ENCODE results near the gene PRPF6.

Gene PRPF6

DNA sequence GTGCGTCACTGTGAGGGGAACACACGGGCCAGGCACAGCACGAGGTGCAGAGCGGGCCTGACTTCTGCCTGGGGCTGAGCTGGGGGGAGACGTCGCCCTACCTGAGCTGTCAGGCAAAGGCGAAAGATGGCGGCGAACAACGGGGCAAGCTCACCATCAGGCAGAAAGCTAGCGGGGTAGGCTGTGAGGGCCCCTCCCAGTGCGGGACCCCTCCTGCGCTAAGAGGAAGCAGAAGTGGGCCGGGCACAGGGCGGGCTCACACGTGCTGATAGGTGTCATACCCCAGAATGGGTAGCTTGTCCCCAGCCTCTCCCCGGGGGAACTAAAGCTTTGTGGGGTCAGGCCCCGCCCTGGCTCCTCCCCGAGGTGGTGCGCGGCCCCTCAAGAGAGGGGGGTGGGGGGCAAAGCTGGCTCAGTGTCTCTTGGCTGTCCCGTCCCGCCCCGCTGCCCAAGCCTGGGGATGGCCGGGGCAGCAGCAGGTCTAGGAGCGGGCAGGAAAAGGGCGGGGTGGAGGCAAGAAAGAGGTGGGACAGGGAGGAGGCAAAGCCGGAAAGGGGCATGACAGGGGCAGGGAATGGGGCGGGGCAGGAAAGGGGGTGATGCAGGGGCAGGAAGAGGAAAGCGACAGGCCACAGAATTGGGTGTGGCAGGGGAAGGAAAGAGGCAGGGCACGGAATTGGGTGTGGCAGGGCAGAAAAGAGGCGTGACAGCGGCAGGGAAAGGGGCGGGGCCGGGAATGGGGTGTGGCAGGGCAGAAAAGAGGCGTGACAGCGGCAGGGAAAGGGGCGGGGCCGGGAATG lies 39.5 kb upstream of the PRPF6 start:
- TF ChIP-seq GATA3 (IDR thresholded peaks at IDR 0.05; ENCODE audit: low read depth, low read length), result no peak
- no peak for TF ChIP-seq GATA2 (IDR thresholded peaks at IDR 0.05; ENCODE audit: low read depth, low read length)

DNA sequence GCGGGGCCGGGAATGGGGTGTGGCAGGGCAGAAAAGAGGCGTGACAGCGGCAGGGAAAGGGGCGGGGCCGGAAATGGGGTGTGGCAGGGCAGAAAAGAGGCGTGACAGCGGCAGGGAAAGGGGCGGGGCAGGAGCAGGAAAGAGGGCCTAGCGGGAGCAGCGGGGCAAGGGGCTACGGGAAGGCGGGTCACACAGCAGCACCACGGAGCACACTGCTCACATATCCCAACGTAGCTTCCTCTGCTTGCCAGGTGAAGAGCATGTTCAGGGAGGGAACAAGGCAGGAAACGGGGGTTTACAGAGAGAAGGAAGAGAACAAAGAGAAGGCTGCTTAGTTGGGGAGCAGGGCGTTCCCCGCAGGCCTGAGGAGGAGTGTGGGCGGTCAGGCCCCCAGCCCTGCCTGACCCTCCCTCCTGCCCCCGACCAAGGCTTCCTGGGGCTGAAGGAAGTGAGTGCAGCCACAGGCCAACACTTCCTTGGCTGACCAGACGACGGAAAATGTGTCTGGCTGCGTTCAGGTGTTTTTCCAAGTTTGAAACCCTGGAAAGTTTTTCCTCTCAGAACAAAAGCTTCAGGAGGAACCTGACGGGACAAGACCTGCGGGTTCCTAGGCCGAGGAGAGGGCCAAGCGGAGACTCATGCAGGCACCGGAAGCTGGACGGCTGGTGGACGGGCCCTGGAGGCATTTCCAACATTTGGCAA lies 38.5 kb upstream of the PRPF6 start:
- TF ChIP-seq GATA3 (IDR thresholded peaks at IDR 0.05; ENCODE audit: low read depth, low read length) (no peak), GATA2 (IDR thresholded peaks at IDR 0.05; ENCODE audit: low read depth, low read length) (no peak)

DNA sequence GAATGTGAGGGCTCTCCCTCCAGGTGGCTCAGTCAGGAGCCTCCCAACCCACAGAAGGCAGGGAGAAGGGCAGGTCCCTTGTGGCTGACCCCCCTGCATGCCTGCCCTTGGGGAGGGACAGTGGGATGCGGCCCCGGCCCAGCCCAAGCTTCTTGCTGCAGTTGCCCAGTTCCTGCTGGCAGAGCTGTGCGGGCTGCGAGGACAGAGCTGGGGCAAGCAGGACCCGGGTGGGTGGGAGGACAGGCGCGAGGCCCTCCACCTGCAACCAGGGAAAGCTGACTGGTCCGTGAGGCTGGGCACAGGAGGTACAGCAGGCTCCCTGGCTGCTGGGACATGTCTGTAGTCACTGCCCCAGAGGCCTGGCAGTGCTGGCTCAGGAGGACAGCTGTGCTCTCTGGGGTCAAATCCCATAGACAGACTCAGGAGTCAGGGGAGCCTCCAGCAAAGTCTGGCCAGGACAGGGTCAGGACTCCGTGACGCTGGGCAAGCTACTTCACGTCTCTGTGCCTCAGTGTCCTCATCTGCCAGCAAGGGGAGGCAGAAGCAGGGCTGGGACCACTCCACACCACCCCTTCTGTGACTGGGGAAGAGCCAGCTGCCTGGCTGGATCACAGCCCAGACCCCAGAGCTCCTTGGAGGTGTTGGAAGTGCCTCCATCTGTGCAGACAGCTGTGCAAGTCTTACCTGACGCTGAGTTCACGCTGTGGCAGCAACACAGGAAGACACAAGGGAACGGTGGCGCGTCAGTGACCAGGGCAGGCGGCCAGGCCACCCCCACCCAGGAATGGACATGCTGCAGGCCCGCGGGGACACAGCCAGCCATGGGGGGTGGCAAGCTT lies 37.7 kb upstream of the PRPF6 start:
- TF ChIP-seq GATA2 (IDR thresholded peaks at IDR 0.05; ENCODE audit: low read depth, low read length) (no peak), GATA3 (IDR thresholded peaks at IDR 0.05; ENCODE audit: low read depth, low read length) (no peak)

DNA sequence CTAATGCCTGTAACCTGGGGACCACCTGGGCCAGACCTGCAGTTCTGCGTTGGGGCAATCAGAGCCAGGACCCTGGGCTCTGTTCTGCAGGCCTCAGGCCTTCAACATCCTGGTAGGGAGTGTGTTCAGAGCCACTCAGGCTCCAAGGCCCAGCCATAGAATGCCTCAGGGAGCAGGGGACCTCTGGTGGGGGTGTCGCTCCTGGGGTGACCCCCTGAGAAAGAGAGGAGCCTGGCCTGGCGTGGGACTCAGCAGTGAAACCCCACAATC lies 37.2 kb upstream of the PRPF6 start:
- TF ChIP-seq GATA3 (IDR thresholded peaks at IDR 0.05; ENCODE audit: low read depth, low read length) (no peak), GATA2 (IDR thresholded peaks at IDR 0.05; ENCODE audit: low read depth, low read length) (no peak)

DNA sequence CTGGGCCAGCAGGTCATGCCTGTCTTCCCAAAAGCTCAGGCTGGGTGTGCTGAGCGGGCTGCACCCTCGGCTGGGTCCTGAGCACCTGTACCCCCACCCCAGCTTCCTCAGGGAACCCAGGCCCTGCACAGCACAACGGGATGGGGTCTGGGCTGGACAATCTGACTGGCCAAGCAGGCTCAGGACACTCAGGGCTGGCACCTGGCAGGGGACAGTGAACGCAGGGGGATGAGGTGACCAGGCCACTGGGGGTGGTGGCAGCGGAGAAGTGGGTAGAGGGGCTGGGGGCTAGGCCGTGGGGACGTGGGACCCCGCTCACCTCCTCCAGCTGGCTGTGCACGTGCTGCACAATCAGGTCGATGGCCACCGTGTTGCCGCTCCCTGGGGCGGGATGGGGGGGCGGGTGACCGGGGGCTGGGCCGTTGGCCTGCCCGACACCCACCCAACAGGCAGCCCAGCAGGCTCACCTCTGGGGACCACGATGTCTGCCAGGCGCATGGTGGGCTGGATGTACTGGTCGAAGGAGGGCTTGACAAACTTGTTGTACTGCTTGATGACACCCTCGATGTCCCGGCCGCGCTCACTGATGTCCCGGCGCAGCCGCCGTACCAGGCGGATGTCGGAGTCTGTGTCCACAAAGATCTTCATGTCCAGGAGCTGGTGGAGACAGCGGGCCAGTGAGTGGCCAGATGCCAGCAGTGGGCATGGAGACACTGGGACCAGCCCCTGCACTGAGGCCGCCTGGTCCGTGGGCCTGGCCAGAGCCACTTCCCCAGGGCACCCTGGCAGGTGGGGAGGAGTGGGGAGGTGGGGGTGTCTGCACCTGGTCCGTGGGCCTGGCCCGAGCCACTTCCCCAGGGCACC lies 36.6 kb upstream of the PRPF6 start:
- TF ChIP-seq GATA3 (IDR thresholded peaks at IDR 0.05; ENCODE audit: low read depth, low read length) (no peak), GATA2 (IDR thresholded peaks at IDR 0.05; ENCODE audit: low read depth, low read length) (no peak)

DNA sequence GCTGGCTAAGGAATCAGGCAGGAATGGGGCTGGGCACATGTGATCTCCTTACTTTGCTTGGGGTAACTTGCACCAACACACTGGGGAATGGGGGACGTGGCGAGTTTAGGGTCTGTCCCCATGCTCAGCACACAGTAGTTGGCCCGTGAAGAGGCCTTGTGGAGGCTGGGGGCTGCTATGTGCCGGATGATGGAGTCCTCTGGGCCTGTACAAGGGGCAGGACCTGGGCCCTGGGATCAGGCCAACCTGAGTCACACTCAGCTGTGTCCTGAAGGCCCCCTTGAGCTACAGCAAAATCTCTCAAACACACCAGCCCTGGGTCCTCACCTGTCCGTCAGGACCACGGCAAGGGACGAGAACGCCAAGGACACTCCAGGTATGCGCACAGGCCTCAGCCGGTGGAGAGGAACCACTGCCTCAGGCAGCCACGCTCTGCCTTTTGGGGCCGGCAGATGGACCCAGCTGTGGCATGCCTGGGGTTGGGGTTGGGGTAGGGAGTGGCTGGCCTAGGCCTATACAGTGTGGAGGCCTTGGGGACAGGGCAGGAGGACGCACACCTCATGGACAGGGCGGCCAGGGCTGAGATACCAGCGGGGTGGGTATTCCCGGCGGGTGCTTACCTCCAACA lies 35.8 kb upstream of the PRPF6 start:
- TF ChIP-seq GATA2 (IDR thresholded peaks at IDR 0.05; ENCODE audit: low read depth, low read length) (no peak), GATA3 (IDR thresholded peaks at IDR 0.05; ENCODE audit: low read depth, low read length) (no peak)

DNA sequence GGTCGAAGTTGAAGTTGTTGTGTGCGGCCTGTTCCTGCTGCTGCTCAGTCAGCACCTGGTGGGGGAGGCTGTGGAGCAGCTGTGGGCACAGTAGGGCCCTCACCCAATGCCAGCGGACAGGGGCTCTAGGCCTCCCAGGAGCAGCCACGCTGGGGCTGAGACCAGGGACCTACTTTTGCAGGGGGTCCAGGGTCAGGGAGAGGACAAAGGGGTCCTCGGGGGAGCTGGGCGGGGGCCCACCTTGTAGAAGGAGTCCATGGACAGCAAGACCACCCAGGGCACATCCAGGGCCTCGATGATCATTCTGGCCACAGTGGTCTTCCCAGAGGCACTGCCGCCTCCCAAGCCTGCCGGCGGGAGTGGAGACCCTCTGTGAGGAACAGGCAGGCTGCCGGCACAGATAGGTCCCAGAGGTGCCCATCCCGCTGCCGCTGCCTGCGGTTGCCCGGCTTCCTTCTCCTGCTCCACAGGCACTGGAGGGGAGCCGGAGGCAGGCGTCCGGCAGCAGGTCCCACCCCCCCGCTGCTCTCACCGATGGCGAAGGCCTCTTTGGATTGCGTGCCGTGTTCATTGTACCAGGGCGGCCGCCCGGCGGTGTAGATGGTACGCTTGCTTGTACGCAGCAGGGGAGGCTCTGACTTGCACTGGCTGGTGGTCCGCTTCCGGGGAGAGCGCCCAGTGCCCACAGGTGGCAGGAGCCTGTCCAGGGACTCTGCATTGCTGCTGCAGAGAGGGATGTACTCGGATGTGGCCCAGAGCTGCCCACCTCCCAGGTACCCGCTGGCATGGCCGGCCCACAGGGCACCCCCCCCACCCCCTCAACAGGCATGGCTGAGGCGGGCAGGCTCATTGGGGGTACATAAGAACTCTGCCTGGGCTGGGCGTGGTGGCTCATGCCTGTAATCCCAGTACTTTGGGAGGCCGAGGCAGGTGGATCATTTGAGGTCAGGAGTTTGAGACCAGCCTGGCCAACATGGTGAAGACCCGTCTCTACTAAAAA lies 34.7 kb upstream of the PRPF6 start:
- TF ChIP-seq GATA3 (IDR thresholded peaks at IDR 0.05; ENCODE audit: low read depth, low read length) (no peak), GATA2 (IDR thresholded peaks at IDR 0.05; ENCODE audit: low read depth, low read length) (no peak)

DNA sequence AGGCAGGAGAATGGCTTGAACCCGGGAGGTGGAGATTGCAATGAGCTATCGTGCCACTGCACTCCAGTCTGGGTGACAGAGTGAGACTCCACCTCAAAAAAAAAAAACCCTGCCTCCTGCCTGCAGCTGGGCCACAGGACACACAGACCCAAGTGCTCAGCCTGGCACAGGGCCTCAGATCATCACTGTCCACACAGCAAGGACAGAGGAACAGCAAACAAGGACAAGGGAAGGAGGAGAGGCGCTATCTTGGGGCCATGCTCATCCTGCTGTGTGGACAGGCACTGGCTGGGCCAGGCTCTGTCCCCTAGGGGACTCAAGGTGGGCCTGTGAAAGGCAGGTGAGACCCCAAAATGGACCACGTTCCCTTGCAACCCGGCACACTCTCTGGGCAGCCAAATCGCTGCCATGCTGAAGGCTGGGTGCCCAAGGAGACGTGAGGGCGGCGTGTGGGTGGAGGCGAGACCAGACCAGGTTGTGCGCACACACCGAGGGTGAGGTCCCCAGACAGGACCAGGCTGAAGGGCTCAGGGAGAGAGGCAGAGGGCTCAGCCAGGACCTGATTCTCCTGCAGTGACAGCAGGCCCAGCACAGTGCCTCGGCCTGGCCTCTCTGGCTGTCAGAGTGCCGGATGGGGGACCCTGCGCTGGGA lies 33.8 kb upstream of the PRPF6 start:
- TF ChIP-seq GATA2 (IDR thresholded peaks at IDR 0.05; ENCODE audit: low read depth, low read length) (no peak), GATA3 (IDR thresholded peaks at IDR 0.05; ENCODE audit: low read depth, low read length) (no peak)

DNA sequence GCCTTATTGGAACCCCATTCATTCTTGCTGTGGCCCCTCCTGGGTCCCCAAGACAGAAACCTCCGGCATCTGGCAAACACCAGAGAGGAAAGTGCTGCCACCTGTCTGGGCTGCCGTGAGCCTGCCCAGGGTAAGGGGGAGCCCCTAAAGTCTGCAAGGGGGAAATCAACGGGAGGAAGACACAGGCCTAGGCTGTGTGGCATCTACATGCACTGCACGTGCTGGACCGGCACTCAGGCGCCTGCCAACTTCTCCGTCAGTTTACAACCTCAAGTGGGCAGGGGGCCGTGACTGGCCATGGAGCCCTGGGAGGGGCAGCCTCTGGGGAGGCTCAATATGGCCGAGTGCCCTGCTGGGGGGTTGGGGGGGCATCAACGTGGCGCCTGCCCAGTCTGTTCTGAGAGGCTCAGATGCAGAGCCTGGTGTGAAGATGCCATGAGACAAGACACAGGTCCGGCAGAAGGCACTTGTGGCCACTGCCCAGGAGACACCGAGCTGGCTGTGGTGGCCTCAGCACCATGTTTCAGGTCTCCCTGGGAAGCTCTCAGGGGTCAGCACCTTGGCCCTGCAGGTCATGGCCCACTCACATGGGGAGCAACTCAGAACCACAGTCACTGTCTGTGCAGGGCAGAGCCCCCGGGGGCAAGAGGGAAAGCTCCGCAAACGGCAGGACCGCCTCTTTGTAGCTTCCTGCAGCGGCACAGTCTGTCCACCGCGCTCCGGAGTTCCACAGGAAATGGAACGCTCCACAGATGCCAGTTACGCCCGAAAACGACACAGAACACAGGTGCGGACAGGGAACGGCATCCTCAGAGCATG lies 33.1 kb upstream of the PRPF6 start:
- TF ChIP-seq GATA3 (IDR thresholded peaks at IDR 0.05; ENCODE audit: low read depth, low read length) (no peak), GATA2 (IDR thresholded peaks at IDR 0.05; ENCODE audit: low read depth, low read length) (no peak)

DNA sequence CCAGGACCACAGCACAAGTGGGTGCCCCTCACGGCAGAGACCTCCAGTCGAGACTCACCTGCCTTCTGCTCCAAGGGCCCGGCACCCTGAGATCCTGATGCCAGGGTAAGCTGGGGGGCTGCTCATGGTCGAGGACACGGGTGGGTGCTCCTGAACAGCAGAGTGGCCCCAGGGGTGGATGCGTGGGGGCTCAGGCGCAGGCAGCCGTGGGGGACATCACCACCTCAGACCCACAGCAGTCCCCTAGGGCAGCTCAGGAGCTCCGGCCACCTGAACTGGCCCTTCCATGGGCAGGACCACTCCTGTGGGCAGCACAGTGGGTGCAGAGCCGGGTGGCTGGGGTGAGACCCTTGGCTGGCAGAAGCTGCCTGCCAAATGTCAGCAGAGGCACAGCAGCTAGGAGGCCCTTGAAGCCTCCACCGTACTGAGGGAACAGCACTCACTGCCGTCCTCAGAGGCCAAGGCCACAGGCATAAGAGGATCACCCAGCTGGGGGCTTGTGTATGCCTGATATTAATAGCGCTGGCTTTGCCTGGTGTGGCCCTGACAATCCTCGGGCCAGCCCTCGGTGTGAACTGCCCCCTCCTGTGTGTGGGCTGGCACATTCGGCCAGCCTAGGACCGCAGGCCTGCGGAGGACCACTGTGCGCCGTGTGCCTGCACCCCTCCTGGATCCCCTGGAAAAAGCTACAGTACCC lies 30.1 kb upstream of the PRPF6 start:
- TF ChIP-seq GATA2 (IDR thresholded peaks at IDR 0.05; ENCODE audit: low read depth, low read length), result no peak
- TF ChIP-seq GATA3 (IDR thresholded peaks at IDR 0.05; ENCODE audit: low read depth, low read length), result no peak
